Measurements from ENCODE around the gene NDUFAB1.

Gene NDUFAB1

DNA sequence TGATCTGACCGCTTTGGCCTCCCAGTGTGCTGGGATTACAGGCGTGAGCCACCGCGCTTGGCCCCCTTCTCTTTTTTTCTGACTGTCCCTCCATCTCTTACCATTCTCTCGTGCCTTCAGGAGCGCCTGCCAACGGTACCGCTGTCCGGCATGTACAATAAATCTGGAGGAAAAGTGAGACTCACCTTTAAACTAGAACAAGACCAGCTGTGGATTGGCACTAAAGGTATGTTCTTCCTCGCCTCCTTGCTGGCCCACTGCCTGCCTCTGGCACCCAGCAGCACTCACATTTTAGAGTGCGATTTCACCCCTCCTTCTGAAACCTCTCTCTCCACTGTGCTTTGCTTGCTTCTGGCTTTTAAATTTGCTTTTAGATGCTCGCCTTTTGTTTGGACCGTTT lies 33.6 kb downstream of the NDUFAB1 start:
- TF ChIP-seq, protein P1, sequence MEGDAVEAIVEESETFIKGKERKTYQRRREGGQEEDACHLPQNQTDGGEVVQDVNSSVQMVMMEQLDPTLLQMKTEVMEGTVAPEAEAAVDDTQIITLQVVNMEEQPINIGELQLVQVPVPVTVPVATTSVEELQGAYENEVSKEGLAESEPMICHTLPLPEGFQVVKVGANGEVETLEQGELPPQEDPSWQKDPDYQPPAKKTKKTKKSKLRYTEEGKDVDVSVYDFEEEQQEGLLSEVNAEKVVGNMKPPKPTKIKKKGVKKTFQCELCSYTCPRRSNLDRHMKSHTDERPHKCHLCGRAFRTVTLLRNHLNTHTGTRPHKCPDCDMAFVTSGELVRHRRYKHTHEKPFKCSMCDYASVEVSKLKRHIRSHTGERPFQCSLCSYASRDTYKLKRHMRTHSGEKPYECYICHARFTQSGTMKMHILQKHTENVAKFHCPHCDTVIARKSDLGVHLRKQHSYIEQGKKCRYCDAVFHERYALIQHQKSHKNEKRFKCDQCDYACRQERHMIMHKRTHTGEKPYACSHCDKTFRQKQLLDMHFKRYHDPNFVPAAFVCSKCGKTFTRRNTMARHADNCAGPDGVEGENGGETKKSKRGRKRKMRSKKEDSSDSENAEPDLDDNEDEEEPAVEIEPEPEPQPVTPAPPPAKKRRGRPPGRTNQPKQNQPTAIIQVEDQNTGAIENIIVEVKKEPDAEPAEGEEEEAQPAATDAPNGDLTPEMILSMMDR (IDR thresholded peaks at IDR 0.05; ENCODE audit: low read depth, low read length): no peak
- no peak for DNase-seq (ENCODE audit: extremely low read depth, low read depth)

DNA sequence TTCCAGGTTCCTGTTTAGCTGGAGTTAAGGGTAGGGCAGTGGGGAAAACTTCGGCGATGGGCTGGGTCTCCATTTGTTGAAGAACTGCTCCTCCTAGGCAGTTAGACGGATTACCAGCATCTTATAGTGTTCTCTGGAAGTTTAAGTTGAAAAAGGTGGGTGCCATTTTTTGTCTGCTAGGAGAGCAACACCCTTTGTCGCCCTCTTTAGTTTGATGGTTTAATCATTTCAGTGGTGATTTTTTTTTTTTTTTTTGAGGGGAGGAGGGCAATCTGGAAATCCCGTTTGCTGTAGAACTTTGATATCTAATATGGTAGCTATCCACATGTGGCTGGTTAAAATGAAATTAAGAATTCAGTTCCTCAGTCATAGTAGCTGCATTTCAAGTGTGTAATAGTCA lies 34.5 kb downstream of the NDUFAB1 start:
- TF ChIP-seq, protein P1 (IDR thresholded peaks at IDR 0.05; ENCODE audit: low read depth, low read length): no peak
- DNase-seq (ENCODE audit: extremely low read depth, low read depth): no peak

DNA sequence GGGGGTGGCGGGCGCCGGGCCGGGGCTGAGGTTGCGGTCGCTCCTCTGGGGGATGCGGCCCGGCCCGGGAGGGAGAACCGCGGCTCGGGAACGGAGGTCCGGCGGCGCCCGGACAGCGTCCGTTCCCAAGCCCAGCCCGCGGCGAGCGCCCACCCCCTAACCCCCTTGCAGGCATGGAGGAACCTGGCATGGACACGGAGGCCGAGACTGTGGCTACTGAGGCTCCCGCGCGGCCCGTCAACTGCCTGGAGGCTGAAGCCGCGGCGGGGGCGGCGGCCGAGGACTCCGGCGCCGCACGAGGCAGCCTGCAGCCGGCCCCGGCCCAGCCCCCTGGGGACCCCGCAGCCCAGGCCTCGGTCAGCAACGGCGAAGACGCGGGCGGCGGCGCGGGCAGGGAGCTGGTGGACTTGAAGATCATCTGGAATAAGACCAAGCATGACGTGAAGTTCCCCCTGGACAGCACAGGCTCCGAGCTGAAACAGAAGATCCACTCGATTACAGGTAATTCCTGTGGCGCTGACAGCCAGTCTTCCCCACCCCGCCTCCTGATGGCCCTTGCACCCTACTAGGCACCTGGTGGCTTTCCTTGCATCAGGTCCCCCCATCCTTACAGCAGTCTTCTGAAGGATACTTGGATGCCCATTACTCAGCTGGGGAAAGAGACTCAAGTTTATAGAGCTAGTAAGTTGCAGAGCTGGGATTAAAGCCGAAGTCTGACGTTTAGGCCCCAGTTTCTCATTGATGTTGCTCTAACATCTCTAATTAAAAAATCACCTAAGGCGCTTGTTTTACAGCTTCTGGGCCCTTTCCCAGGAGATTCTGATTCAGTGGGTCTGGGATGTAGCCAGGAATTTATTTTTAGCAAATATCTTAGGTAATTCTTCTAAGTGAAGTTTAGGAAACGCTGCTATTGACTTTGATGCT lies 38.1 kb downstream of the NDUFAB1 start:
- TF ChIP-seq, protein P1 (IDR thresholded peaks at IDR 0.05; ENCODE audit: low read depth, low read length): no peak
- no peak for DNase-seq (ENCODE audit: extremely low read depth, low read depth)

DNA sequence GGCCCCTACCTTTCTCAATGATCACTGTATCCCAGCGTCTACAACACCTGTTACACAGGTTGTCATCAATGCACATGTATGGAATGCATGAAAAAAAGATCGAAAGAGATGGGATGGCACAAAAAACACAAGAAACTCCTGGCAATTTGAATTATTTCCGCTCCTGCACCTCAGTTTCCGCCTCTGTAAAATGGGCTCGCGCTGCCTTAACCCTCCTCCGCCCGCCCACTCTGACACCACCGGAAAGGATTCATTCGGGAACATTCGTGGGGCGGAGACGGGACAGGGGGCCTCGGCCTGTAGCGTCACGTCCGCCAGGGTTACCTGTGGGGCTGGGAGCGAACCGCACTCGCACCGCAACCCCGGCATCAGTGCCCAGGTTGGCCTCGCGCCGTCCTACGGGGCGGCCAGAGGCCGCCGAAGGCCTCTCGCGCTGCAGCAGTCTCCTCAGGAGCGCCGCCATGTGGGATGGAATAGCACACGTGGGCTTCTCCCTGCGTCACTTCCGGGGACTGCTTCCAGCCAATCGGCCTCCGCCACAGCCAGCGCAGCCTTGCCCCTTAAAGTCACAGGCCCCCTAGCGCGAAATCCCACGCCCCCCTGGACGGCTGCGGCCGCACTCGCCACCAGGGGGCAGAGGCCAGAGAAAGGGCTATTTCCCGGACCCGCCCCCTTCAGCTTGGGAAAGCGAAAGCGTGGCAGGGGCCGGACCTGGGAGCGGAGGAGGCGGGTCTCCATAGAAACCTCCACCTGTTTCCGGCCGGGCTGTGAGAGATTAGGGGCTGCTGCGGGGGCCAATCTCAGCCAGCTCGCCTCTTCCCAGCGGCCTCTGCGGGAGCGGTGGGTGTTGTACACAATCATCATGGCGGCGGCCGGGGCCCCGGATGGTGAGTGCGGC lies 39.0 kb downstream of the NDUFAB1 start, which contains the start of the genes EARS2 and UBFD1:
TSS of gene EARS2 (minus strand) at position 470 of the 898 bp plus-strand sequence. CDS start at position 463, 7 bp downstream.
TSS of gene UBFD1 (plus strand) at position 847 of the 898 bp plus-strand sequence. CDS start at position 863, 16 bp downstream.
- DNase-seq (ENCODE audit: extremely low read depth, low read depth): peak; percentile 96
- TF ChIP-seq, protein P1 (IDR thresholded peaks at IDR 0.05; ENCODE audit: low read depth, low read length): peak; percentile 87

DNA sequence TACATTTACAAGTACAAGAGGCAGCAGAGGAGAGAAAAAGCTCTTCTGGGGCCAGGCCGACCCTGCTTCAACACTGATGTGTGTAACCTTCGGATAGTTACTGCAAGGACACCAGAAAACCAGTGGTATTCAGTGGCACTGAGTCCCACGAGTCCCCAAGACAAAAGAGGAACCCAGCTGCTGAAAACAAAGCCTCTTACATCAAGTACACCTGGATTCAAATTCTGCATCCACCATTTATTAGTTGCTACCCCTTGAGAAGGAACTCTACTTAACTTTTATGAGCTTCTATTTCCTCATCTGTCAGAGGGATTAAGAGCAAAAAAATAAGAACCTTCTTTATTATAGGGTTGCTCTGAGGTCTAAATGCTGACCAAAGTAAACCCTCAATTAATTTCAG lies 41.6 kb downstream of the NDUFAB1 start:
- TF ChIP-seq, protein P1 (IDR thresholded peaks at IDR 0.05; ENCODE audit: low read depth, low read length): no peak
- no peak for DNase-seq (ENCODE audit: extremely low read depth, low read depth)

DNA sequence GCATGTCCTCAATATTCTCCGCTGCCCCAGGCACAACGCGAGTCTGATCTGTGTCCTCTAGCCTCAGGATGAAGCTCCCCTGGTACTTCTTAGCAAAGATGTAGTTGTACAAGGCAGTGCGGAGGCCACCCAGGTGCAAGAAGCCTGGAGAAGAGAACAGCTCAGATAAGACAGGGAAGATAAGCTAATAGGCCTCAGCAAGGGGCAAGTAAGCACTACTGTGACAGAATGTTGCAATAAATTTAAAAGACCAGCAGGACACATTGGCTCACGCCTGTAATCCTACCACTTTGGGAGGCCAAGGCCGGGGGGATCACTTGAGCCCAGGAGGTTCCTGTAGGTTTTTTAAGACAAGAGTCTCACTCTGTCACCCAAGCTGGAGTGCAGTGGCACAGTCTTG lies 44.0 kb downstream of the NDUFAB1 start:
- TF ChIP-seq, protein P1 (IDR thresholded peaks at IDR 0.05; ENCODE audit: low read depth, low read length): no peak
- DNase-seq (ENCODE audit: extremely low read depth, low read depth): no peak
